OCI-LY7 (cell line): ENCODE measurements around the gene LRRC4C. TPM values are rescaled to one million over a fixed set of nuclear protein-coding genes. Genes with fewer than 3 reads are reported as not detected.

Experiments
- BruUV-seq: library from RNA; stranded (reverse); fragments of 400-500 nt; replicated peaks from 2 replicates; lab custom pipeline; 2021; lab: Mats Ljungman, UMichigan
- CTCF ChIA-PET: fragments of 300-600 bp; sonication (Branson Sonifier 250); formaldehyde crosslinking; loops from one replicate; lab custom pipeline; 2022; ENCODE audit warnings: antibody characterized with exemption; ENCODE audit not compliant: unreplicated experiment; lab: Charles Lee
- POLR2A ChIA-PET: fragments of 300-600 bp; sonication (Branson Sonifier 250); formaldehyde crosslinking; loops from one replicate; lab custom pipeline; 2022; ENCODE audit warnings: antibody characterized with exemption; lab: Charles Lee
- DNase-seq: peaks from one replicate; pipeline ENCODE4 v3.0.0-alpha.2; 2015; ENCODE audit warnings: low spot score
- H2AFZ ChIP-seq: fragments of 200-600 bp; sonication (generic), shearing (Covaris generic); 2 replicates; pipeline ENCODE4 v1.6.1; 2014; ENCODE audit warnings: mild to moderate bottlenecking, antibody characterized with exemption, low read length, moderate library complexity
- H3K27ac ChIP-seq: fragments of 200-600 bp; sonication (generic); 2 replicates; pipeline ENCODE4 v1.5.1; 2014; ENCODE audit warnings: mixed run types, low read depth, mild to moderate bottlenecking, moderate library complexity, low read length, inconsistent platforms; ENCODE audit not compliant: poor library complexity, severe bottlenecking
- H3K36me3 ChIP-seq: fragments of 200-600 bp; sonication (generic); 2 replicates; pipeline ENCODE4 v1.6.1; 2014; ENCODE audit warnings: mild to moderate bottlenecking, antibody characterized with exemption, low read length, moderate library complexity, mixed read lengths; ENCODE audit not compliant: insufficient read depth
- H3K4me1 ChIP-seq: fragments of 200-600 bp; sonication (generic); 2 replicates; pipeline ENCODE4 v1.5.1; 2014; ENCODE audit warnings: mild to moderate bottlenecking, low read length; ENCODE audit not compliant: insufficient read depth, poor library complexity, severe bottlenecking
- H3K4me2 ChIP-seq: fragments of 200-600 bp; sonication (generic); 2 replicates; pipeline ENCODE4 v1.6.1; 2014; ENCODE audit warnings: mild to moderate bottlenecking, low read length
- H3K4me3 ChIP-seq: fragments of 200-600 bp; sonication (generic); 2 replicates; pipeline ENCODE4 v1.5.1; 2014; ENCODE audit warnings: mild to moderate bottlenecking, low read depth, low read length; ENCODE audit not compliant: poor library complexity, severe bottlenecking
- H3K79me2 ChIP-seq: fragments of 200-600 bp; sonication (generic); 2 replicates; pipeline ENCODE4 v1.6.1; 2016; ENCODE audit warnings: low read depth, mild to moderate bottlenecking, low read length, moderate library complexity, mixed read lengths; ENCODE audit not compliant: insufficient read depth
- H3K9me2 ChIP-seq: fragments of 200-600 bp; sonication (generic); 2 replicates; pipeline ENCODE4 v1.6.1; 2016; ENCODE audit warnings: mild to moderate bottlenecking, low read length, mixed read lengths; ENCODE audit not compliant: insufficient read depth
- H3K9me3 ChIP-seq: fragments of 200-600 bp; sonication (generic); 2 replicates; pipeline ENCODE4 v1.6.1; 2014; ENCODE audit warnings: mild to moderate bottlenecking, mixed run types, low read length, mixed read lengths
- H4K20me1 ChIP-seq: fragments of 200-600 bp; sonication (generic); 2 replicates; pipeline ENCODE4 v1.6.1; 2014; ENCODE audit warnings: mild to moderate bottlenecking, antibody characterized with exemption, low read length, moderate library complexity, mixed read lengths; ENCODE audit not compliant: insufficient read depth
- EZH2phosphoT487 ChIP-seq: fragments of 200-600 bp; sonication (generic); IDR thresholded peaks from 2 replicates; pipeline ENCODE4 v1.6.1; 2018; ENCODE audit warnings: low read depth, borderline replicate concordance, mild to moderate bottlenecking, mixed run types, antibody characterized with exemption, low read length, moderate library complexity, mixed read lengths
- intact Hi-C: fragments of 100-400 bp; cut with micrococcal nuclease; formaldehyde crosslinking; loops from one replicate; pipeline ENCODE4 v1.10.0; 2022; ENCODE audit not compliant: unreplicated experiment
- total RNA-seq, 2 experiments: library from RNA; depleted of rRNA in 1 of 2; stranded (reverse); fragments of >200 nt in 1 of 2; shearing (Covaris generic) in 1 of 2; gene quantifications; 2 replicates each; pipeline ENCODE4 v1.2.3, GENCODE V29; 2014 to 2022
- TF ChIP-seq, protein P1 (sequence below): fragments of 200-600 bp; sonication (generic); conservative IDR thresholded peaks from 2 replicates; pipeline ENCODE4 v1.5.1; 2014; ENCODE audit warnings: mild to moderate bottlenecking, antibody characterized with exemption, low read length, moderate library complexity, mixed read lengths

The LRRC4C gene
- total RNA-seq, 2 experiments from 2014 or later = not detected

DNA sequence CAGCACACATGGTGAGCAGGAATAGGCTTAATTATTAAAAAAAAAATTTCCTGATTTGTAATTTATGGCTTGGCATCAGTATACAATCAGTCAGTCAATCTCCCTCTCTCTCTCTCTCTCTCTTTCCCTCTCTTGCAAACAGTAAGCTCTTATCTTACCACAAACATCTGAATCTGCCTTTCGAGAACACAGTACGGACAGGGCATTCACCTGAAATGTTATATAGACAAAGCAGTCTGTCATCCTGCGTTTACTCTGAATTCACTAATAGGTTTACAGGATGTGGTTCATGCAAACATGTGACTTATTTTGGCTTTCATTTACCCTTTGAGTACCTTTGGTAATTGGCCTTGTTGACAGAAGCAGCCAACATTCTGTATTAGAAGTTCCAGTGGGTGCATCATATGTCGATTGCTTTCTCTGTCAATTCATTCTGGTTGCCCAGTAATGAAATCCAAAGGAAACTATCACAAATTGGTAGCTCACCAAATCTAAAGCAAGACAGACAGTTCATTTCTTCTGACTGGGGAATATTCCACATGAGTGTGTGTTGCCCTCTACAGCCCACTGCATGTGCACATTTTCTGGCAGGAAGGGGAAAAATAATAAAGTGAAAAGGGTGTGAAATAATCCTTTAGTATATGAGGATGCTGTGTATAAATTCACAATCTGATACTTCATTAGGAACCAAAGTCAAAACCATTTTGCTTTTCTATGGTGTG lies 1058.2 kb downstream of the LRRC4C start:
- TF ChIP-seq EZH2phosphoT487 = no peak
- TF ChIP-seq, protein P1, sequence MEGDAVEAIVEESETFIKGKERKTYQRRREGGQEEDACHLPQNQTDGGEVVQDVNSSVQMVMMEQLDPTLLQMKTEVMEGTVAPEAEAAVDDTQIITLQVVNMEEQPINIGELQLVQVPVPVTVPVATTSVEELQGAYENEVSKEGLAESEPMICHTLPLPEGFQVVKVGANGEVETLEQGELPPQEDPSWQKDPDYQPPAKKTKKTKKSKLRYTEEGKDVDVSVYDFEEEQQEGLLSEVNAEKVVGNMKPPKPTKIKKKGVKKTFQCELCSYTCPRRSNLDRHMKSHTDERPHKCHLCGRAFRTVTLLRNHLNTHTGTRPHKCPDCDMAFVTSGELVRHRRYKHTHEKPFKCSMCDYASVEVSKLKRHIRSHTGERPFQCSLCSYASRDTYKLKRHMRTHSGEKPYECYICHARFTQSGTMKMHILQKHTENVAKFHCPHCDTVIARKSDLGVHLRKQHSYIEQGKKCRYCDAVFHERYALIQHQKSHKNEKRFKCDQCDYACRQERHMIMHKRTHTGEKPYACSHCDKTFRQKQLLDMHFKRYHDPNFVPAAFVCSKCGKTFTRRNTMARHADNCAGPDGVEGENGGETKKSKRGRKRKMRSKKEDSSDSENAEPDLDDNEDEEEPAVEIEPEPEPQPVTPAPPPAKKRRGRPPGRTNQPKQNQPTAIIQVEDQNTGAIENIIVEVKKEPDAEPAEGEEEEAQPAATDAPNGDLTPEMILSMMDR = no peak
- no peaks in the 10 kb centered on the region for H3K36me3 ChIP-seq
- POLR2A ChIA-PET = interaction anchor here (0.8 kb wide), 1 partner anchor 415 kb away, joined by 3 read pairs; no protein-coding TSS in a partner anchor
- intact Hi-C loops = no loop called here
- 0 out of 2 replicates have a peak, but pooled peaks cover 6% of the 10 kb centered on the region for H3K9me3 ChIP-seq
- no peak overlapping the region for H2AFZ ChIP-seq
- H3K79me2 ChIP-seq = no peaks in the 10 kb centered on the region
- H3K27ac ChIP-seq = no peak overlapping the region
- H4K20me1 ChIP-seq = no peaks in the 10 kb centered on the region
- H3K4me3 ChIP-seq = no peak overlapping the region
- no peak for DNase-seq
- CTCF ChIA-PET = no interaction called here
- no TSS peak for BruUV-seq
- H3K4me1 ChIP-seq = no peaks in the 10 kb centered on the region
- H3K9me2 ChIP-seq = no peaks in the 10 kb centered on the region
- no peak overlapping the region for H3K4me2 ChIP-seq

DNA sequence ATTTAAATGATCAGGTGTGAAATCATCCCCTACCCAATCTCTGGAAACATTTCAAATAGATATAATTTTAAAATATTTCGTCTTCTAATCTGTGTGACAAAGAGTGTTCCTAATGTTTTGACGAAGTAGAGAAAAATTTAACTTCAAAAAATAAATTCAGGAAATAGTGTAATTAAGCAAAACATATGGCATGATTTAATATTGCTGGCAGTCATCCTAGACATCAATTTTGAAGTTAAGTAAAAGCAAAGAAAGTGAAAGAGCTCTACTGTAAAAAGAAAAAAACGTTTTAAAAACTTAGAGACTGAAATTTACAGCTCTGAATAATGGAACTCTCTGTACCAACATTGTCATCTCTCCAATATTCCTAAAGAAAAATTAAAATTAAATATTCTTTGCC lies 1062.3 kb downstream of the LRRC4C start:
- intact Hi-C loops = no loop called here
- no peaks in the 10 kb centered on the region for H3K79me2 ChIP-seq
- no peaks in the 10 kb centered on the region for H3K9me2 ChIP-seq
- no peaks in the 10 kb centered on the region for H4K20me1 ChIP-seq
- TF ChIP-seq, protein P1 = no peak
- TF ChIP-seq EZH2phosphoT487 = no peak
- no peak for DNase-seq
- H3K9me3 ChIP-seq = 0 out of 2 replicates have a peak, but pooled peaks cover 6% of the 10 kb centered on the region
- BruUV-seq = no TSS peak
- H3K4me1 ChIP-seq = no peaks in the 10 kb centered on the region
- no peak overlapping the region for H3K4me2 ChIP-seq
- ChIA-PET CTCF (no interaction called here), POLR2A (no interaction called here)
- H3K36me3 ChIP-seq = no peaks in the 10 kb centered on the region
- H3K27ac ChIP-seq = no peak overlapping the region
- H2AFZ ChIP-seq = no peak overlapping the region
- no peak overlapping the region for H3K4me3 ChIP-seq

DNA sequence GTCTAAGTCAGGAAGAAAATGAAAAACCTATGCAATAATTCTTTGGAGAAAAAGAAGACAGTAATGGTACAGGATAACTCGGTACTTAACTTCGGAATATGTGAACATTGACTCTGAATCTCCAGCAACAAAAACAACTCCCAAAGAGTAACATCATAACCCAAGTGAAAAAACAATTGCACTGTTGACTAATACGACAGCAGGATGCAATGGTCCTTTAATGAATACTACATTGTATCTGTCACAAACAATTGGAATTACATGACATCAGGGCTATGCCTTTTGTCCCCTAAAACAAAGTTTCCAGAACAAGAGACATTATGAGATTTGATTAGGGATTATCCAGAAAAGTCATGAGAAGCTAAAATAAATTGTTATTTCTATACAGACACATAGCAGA lies 1065.9 kb downstream of the LRRC4C start:
- no peak overlapping the region for H2AFZ ChIP-seq
- DNase-seq = no peak
- intact Hi-C loops = no loop called here
- no peaks in the 10 kb centered on the region for H3K9me2 ChIP-seq
- no TSS peak for BruUV-seq
- H4K20me1 ChIP-seq = no peaks in the 10 kb centered on the region
- CTCF ChIA-PET = no interaction called here
- no peak overlapping the region for H3K27ac ChIP-seq
- no peak overlapping the region for H3K4me3 ChIP-seq
- H3K79me2 ChIP-seq = no peaks in the 10 kb centered on the region
- POLR2A ChIA-PET = no interaction called here
- 0 out of 2 replicates have a peak, but pooled peaks cover 3% of the 10 kb centered on the region for H3K9me3 ChIP-seq
- TF ChIP-seq, protein P1 = no peak
- TF ChIP-seq EZH2phosphoT487 = no peak
- H3K4me1 ChIP-seq = no peaks in the 10 kb centered on the region
- H3K36me3 ChIP-seq = no peaks in the 10 kb centered on the region
- H3K4me2 ChIP-seq = no peak overlapping the region
